GM12892 (cell line): ENCODE results near the gene CFAP97D2.

ENCODE experiments used
- POLR2A ChIP-seq: IDR thresholded peaks from 2 replicates; pipeline ENCODE4 v1.6.1; 2011; ENCODE audit warnings: low read depth, low read length, control low read depth
- POLR2AphosphoS5 ChIP-seq: IDR thresholded peaks from 2 replicates; pipeline ENCODE4 v1.6.1; 2011; ENCODE audit warnings: low read depth, low read length, control low read depth

- TF ChIP-seq POLR2A (no peak), POLR2AphosphoS5 (no peak)
These were observed 14.2 kb upstream of the CFAP97D2 start for GRCh38 chr13:114164681-114165429.
